SIG-M5 treated with dmso at 0.1 percent for 504 hours (cell line): Measurements from ENCODE around the gene MPRIP.

ENCODE experiments used
- DNase-seq: peaks from one replicate; lab custom pipeline; 2025; ENCODE audit not compliant: unreplicated experiment; lab: John Stamatoyannopoulos, UW

MPRIP gene

GRCh38 chr17:17084317-17084835 lies 42.1 kb downstream of the MPRIP start:
- DNase-seq = no peak

GRCh38 chr17:17084941-17085340 lies 42.7 kb downstream of the MPRIP start:
- DNase-seq = no peak

- no peak for DNase-seq
These were observed 44.3 kb downstream of the MPRIP start for GRCh38 chr17:17086585-17086984.

GRCh38 chr17:17087424-17088015 lies 45.3 kb downstream of the MPRIP start:
- no peak for DNase-seq

GRCh38 chr17:17088086-17088485 lies 45.8 kb downstream of the MPRIP start:
- DNase-seq = no peak

- DNase-seq = no peak
These were observed 46.6 kb downstream of the MPRIP start for GRCh38 chr17:17088541-17089525.

- DNase-seq = no peak
These were observed 47.8 kb downstream of the MPRIP start for GRCh38 chr17:17089796-17090641.

GRCh38 chr17:17090642-17091103 lies 48.4 kb downstream of the MPRIP start:
- DNase-seq = no peak

- DNase-seq = no peak
These were observed 49.0 kb downstream of the MPRIP start for GRCh38 chr17:17091276-17091675.

GRCh38 chr17:17091856-17092756 lies 49.8 kb downstream of the MPRIP start:
- DNase-seq = no peak

- no peak for DNase-seq
These were observed 51.5 kb downstream of the MPRIP start for GRCh38 chr17:17093764-17094163.

- DNase-seq = no peak
These were observed 54.4 kb downstream of the MPRIP start for GRCh38 chr17:17096438-17097178.

- no peak for DNase-seq
These were observed 55.6 kb downstream of the MPRIP start for GRCh38 chr17:17097763-17098345.

GRCh38 chr17:17098551-17099179 lies 56.4 kb downstream of the MPRIP start:
- no peak for DNase-seq

- DNase-seq = no peak
These were observed 59.9 kb downstream of the MPRIP start for GRCh38 chr17:17102176-17102575.

- DNase-seq = no peak
These were observed 60.9 kb downstream of the MPRIP start for GRCh38 chr17:17103160-17103559.

GRCh38 chr17:17104036-17104435 lies 61.8 kb downstream of the MPRIP start:
- DNase-seq = no peak

- no peak for DNase-seq
These were observed 62.2 kb downstream of the MPRIP start for GRCh38 chr17:17104494-17104893.

- no peak for DNase-seq
These were observed 63.7 kb downstream of the MPRIP start for GRCh38 chr17:17105976-17106375.
